WTC11 (cell line): ENCODE results near the gene KCNT1. TPM values are rescaled to one million over a fixed set of nuclear protein-coding genes. Genes with fewer than 3 reads are reported as not detected.

Experiments
- ATAC-seq: fragments of 200-7000 bp; cut with Tn5 transposase; 2 replicates; pipeline ENCODE4 v1.10.0; 2021; ENCODE audit warnings: mild to moderate bottlenecking, moderate library complexity
- CTCF ChIA-PET: fragments of 300-600 bp; sonication (Branson Sonifier 250); formaldehyde crosslinking; loops from one replicate; lab custom pipeline; 2021; ENCODE audit warnings: antibody characterized with exemption; lab: Charles Lee
- POLR2A ChIA-PET: fragments of 350-600 bp; sonication (Branson Sonifier 250); formaldehyde crosslinking; loops from one replicate; lab custom pipeline; 2021; ENCODE audit warnings: antibody characterized with exemption; lab: Charles Lee
- DNase-seq: peaks from one replicate; pipeline ENCODE4 v3.0.0; 2021; ENCODE audit warnings: low spot score
- H3K27ac Mint-ChIP-seq: 2 replicates; pipeline ENCODE4 v1.8.0; 2021; ENCODE audit warnings: mixed read lengths
- H3K27me3 Mint-ChIP-seq: 2 replicates; pipeline ENCODE4 v1.8.0; 2021; ENCODE audit warnings: low read depth, mild to moderate bottlenecking, moderate library complexity, mixed read lengths
- H3K36me3 Mint-ChIP-seq: 2 replicates; pipeline ENCODE4 v1.8.0; 2021; ENCODE audit warnings: mixed read lengths
- H3K4me1 Mint-ChIP-seq: 2 replicates; pipeline ENCODE4 v1.8.0; 2022; ENCODE audit warnings: mixed read lengths
- H3K4me3 Mint-ChIP-seq: 2 replicates; pipeline ENCODE4 v1.8.0; 2021; ENCODE audit warnings: mild to moderate bottlenecking, moderate library complexity, mixed read lengths
- H3K9me3 Mint-ChIP-seq: 2 replicates; pipeline ENCODE4 v1.8.0; 2021; ENCODE audit warnings: mixed read lengths
- ATF1 ChIP-seq: sonication (generic); formaldehyde crosslinking; IDR thresholded peaks from 2 replicates; pipeline ENCODE4 v1.8.1; 2023; ENCODE audit warnings: mild to moderate bottlenecking, moderate library complexity, missing genetic modification reagents
- CREB1 ChIP-seq: sonication (generic); formaldehyde crosslinking; IDR thresholded peaks from 2 replicates; pipeline ENCODE4 v1.8.0; 2023; ENCODE audit warnings: mild to moderate bottlenecking, missing genetic modification reagents
- GRHL2 ChIP-seq: fragments of 250-450 bp; sonication (Bioruptor Pico); IDR thresholded peaks from 2 replicates; pipeline ENCODE4 v1.8.0; 2022; ENCODE audit warnings: mild to moderate bottlenecking, moderate library complexity; ENCODE audit not compliant: insufficient replicate concordance, severe bottlenecking
- MYBL2 ChIP-seq: sonication (generic); formaldehyde crosslinking; IDR thresholded peaks from 2 replicates; pipeline ENCODE4 v1.8.1; 2023; ENCODE audit warnings: mild to moderate bottlenecking, moderate library complexity, missing genetic modification reagents
- OVOL2 ChIP-seq: fragments of 250-450 bp; sonication (Bioruptor Pico); IDR thresholded peaks from 2 replicates; pipeline ENCODE4 v1.9.0; 2021; ENCODE audit warnings: mild to moderate bottlenecking, borderline replicate concordance
- SMAD3 ChIP-seq: sonication (generic); formaldehyde crosslinking; IDR thresholded peaks from 2 replicates; pipeline ENCODE4 v1.8.0; 2022; ENCODE audit warnings: missing genetic modification reagents, mild to moderate bottlenecking, borderline replicate concordance
- TP53 ChIP-seq: sonication (generic); formaldehyde crosslinking; IDR thresholded peaks from 2 replicates; pipeline ENCODE4 v1.8.1; 2023; ENCODE audit warnings: mild to moderate bottlenecking, missing genetic modification reagents
- ZBTB21 ChIP-seq: sonication (generic); formaldehyde crosslinking; IDR thresholded peaks from 2 replicates; pipeline ENCODE4 v1.8.1; 2023; ENCODE audit warnings: mild to moderate bottlenecking, missing genetic modification reagents, borderline replicate concordance
- ZNF232 ChIP-seq: sonication (generic); formaldehyde crosslinking; IDR thresholded peaks from 2 replicates; pipeline ENCODE4 v1.8.0; 2022; ENCODE audit warnings: mild to moderate bottlenecking, missing genetic modification reagents
- ZNF423 ChIP-seq: fragments of 250-450 bp; sonication (Bioruptor Pico); IDR thresholded peaks from 2 replicates; pipeline ENCODE4 v2.1.2; 2022; ENCODE audit warnings: mild to moderate bottlenecking, moderate library complexity
- total RNA-seq: library from RNA; stranded (reverse); gene quantifications from 3 replicates; pipeline ENCODE4 v1.2.3, GENCODE V29; 2021
- TF ChIP-seq, protein P1 (sequence below): sonication (generic); formaldehyde crosslinking; IDR thresholded peaks from 2 replicates; pipeline ENCODE4 v1.8.1; 2023; ENCODE audit warnings: mild to moderate bottlenecking, missing genetic modification reagents, moderate library complexity
- TF ChIP-seq, protein P2 (sequence below): sonication (generic); formaldehyde crosslinking; IDR thresholded peaks from 2 replicates; pipeline ENCODE4 v1.8.0; 2022; ENCODE audit warnings: missing genetic modification reagents
- TF ChIP-seq, protein P3 (sequence below): sonication (generic); formaldehyde crosslinking; IDR thresholded peaks from 2 replicates; pipeline ENCODE4 v1.8.0; 2022; ENCODE audit warnings: mild to moderate bottlenecking, missing genetic modification reagents
- TF ChIP-seq, protein P4 (sequence below): sonication (generic); formaldehyde crosslinking; IDR thresholded peaks from 2 replicates; pipeline ENCODE4 v1.8.1; 2023; ENCODE audit warnings: mild to moderate bottlenecking, missing genetic modification reagents, borderline replicate concordance
- TF ChIP-seq, protein P5 (sequence below): sonication (generic); formaldehyde crosslinking; IDR thresholded peaks from 2 replicates; pipeline ENCODE4 v1.8.1; 2022; ENCODE audit warnings: low read depth, mild to moderate bottlenecking, moderate library complexity, missing genetic modification reagents, borderline replicate concordance
- TF ChIP-seq, protein P6 (sequence below): sonication (generic); formaldehyde crosslinking; IDR thresholded peaks from 2 replicates; pipeline ENCODE4 v1.8.1; 2023; ENCODE audit warnings: mild to moderate bottlenecking, missing genetic modification reagents, moderate library complexity
- TF ChIP-seq, protein P7 (sequence below): sonication (generic); formaldehyde crosslinking; conservative IDR thresholded peaks from 2 replicates; pipeline ENCODE4 v1.8.1; 2022; ENCODE audit warnings: mild to moderate bottlenecking, missing genetic modification reagents
- TF ChIP-seq, protein P8 (sequence below): sonication (generic); formaldehyde crosslinking; IDR thresholded peaks from 2 replicates; pipeline ENCODE4 v1.8.1; 2022; ENCODE audit warnings: low read depth, missing genetic modification reagents, borderline replicate concordance

KCNT1 gene
- total RNA-seq, 1 experiment from 2014 or later: 0.13 TPM

DNA sequence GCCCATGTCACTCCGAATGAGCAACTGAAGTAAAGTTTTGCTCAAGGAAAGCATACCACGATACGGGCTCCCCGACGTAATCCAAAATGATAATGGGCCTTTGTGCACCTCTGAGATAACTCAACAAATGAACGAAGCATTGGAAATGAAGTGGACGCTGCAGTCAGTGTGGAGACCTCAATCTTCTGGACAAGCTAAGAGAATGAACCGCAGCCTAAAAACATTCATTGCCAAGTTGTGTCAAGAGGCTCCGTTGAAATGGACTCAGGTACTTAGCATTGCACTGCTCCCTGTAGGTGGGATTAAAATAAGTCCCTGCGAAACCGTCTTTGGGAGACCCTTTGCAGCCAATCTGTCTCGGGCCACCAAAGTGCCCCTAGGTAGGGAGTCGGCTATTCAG lies 42.7 kb upstream of the KCNT1 start:
- H3K36me3 Mint-ChIP-seq: peaks cover 32% of the 10 kb centered on the region
- ChIA-PET CTCF (no interaction called here), POLR2A (no interaction called here)
- no peak for ATAC-seq
- no peaks in the 10 kb centered on the region; the same call in 1 of the 2 replicates for H3K27me3 Mint-ChIP-seq
- no peak for DNase-seq
- peaks cover 6% of the 10 kb centered on the region for H3K4me1 Mint-ChIP-seq
- TF ChIP-seq ZBTB21 (no peak), MYBL2 (no peak)
- H3K4me3 Mint-ChIP-seq: no peak overlapping the region
- no peak overlapping the region for H3K27ac Mint-ChIP-seq
- peaks cover 21% of the 10 kb centered on the region for H3K9me3 Mint-ChIP-seq

DNA sequence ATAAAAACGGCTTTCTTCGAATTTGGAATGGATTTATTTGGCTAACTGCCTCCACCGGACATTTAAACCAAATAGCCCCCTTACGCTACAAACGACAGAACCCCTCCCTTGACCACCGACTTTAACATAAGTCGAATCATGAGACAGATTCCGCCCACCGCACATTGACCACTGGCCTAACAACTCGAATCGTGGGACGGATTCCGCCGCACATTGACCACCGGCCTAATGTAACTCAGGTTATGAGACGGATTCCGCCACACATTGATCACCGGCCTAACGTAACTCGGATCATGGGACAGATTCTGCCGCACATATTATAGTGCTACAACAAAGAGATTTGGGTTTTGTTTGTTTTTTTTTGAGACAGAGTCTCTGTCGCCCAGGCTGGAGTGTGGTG lies 41.6 kb upstream of the KCNT1 start:
- Mint-ChIP-seq H3K27ac (no peak overlapping the region), H3K36me3 (peaks cover 22% of the 10 kb centered on the region), H3K4me3 (no peak overlapping the region), H3K27me3 (no peaks in the 10 kb centered on the region), H3K4me1 (peaks cover 6% of the 10 kb centered on the region), H3K9me3 (peaks cover 11% of the 10 kb centered on the region)
- ATAC-seq: no peak
- TF ChIP-seq, protein P1, sequence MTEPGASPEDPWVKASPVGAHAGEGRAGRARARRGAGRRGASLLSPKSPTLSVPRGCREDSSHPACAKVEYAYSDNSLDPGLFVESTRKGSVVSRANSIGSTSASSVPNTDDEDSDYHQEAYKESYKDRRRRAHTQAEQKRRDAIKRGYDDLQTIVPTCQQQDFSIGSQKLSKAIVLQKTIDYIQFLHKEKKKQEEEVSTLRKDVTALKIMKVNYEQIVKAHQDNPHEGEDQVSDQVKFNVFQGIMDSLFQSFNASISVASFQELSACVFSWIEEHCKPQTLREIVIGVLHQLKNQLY (CRISPR knock-in tag): no peak
- TF ChIP-seq SMAD3 (CRISPR knock-in tag): no peak
- no peak for TF ChIP-seq OVOL2
- no peak for TF ChIP-seq ZNF423 (CRISPR knock-in tag)
- no peak for TF ChIP-seq GRHL2 (CRISPR knock-in tag)
- TF ChIP-seq, protein P2, sequence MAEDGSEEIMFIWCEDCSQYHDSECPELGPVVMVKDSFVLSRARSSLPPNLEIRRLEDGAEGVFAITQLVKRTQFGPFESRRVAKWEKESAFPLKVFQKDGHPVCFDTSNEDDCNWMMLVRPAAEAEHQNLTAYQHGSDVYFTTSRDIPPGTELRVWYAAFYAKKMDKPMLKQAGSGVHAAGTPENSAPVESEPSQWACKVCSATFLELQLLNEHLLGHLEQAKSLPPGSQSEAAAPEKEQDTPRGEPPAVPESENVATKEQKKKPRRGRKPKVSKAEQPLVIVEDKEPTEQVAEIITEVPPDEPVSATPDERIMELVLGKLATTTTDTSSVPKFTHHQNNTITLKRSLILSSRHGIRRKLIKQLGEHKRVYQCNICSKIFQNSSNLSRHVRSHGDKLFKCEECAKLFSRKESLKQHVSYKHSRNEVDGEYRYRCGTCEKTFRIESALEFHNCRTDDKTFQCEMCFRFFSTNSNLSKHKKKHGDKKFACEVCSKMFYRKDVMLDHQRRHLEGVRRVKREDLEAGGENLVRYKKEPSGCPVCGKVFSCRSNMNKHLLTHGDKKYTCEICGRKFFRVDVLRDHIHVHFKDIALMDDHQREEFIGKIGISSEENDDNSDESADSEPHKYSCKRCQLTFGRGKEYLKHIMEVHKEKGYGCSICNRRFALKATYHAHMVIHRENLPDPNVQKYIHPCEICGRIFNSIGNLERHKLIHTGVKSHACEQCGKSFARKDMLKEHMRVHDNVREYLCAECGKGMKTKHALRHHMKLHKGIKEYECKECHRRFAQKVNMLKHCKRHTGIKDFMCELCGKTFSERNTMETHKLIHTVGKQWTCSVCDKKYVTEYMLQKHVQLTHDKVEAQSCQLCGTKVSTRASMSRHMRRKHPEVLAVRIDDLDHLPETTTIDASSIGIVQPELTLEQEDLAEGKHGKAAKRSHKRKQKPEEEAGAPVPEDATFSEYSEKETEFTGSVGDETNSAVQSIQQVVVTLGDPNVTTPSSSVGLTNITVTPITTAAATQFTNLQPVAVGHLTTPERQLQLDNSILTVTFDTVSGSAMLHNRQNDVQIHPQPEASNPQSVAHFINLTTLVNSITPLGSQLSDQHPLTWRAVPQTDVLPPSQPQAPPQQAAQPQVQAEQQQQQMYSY: no peak
- TF ChIP-seq ATF1: no peak
- TF ChIP-seq, protein P3, sequence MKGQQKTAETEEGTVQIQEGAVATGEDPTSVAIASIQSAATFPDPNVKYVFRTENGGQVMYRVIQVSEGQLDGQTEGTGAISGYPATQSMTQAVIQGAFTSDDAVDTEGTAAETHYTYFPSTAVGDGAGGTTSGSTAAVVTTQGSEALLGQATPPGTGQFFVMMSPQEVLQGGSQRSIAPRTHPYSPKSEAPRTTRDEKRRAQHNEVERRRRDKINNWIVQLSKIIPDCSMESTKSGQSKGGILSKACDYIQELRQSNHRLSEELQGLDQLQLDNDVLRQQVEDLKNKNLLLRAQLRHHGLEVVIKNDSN (CRISPR knock-in tag): no peak
- TF ChIP-seq, protein P4, sequence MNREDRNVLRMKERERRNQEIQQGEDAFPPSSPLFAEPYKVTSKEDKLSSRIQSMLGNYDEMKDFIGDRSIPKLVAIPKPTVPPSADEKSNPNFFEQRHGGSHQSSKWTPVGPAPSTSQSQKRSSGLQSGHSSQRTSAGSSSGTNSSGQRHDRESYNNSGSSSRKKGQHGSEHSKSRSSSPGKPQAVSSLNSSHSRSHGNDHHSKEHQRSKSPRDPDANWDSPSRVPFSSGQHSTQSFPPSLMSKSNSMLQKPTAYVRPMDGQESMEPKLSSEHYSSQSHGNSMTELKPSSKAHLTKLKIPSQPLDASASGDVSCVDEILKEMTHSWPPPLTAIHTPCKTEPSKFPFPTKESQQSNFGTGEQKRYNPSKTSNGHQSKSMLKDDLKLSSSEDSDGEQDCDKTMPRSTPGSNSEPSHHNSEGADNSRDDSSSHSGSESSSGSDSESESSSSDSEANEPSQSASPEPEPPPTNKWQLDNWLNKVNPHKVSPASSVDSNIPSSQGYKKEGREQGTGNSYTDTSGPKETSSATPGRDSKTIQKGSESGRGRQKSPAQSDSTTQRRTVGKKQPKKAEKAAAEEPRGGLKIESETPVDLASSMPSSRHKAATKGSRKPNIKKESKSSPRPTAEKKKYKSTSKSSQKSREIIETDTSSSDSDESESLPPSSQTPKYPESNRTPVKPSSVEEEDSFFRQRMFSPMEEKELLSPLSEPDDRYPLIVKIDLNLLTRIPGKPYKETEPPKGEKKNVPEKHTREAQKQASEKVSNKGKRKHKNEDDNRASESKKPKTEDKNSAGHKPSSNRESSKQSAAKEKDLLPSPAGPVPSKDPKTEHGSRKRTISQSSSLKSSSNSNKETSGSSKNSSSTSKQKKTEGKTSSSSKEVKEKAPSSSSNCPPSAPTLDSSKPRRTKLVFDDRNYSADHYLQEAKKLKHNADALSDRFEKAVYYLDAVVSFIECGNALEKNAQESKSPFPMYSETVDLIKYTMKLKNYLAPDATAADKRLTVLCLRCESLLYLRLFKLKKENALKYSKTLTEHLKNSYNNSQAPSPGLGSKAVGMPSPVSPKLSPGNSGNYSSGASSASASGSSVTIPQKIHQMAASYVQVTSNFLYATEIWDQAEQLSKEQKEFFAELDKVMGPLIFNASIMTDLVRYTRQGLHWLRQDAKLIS: no peak
- TF ChIP-seq CREB1: no peak
- TF ChIP-seq, protein P5, sequence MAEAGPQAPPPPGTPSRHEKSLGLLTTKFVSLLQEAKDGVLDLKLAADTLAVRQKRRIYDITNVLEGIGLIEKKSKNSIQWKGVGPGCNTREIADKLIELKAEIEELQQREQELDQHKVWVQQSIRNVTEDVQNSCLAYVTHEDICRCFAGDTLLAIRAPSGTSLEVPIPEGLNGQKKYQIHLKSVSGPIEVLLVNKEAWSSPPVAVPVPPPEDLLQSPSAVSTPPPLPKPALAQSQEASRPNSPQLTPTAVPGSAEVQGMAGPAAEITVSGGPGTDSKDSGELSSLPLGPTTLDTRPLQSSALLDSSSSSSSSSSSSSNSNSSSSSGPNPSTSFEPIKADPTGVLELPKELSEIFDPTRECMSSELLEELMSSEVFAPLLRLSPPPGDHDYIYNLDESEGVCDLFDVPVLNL (CRISPR knock-in tag): no peak
- TF ChIP-seq TP53 (CRISPR knock-in tag): no peak
- TF ChIP-seq, protein P6, sequence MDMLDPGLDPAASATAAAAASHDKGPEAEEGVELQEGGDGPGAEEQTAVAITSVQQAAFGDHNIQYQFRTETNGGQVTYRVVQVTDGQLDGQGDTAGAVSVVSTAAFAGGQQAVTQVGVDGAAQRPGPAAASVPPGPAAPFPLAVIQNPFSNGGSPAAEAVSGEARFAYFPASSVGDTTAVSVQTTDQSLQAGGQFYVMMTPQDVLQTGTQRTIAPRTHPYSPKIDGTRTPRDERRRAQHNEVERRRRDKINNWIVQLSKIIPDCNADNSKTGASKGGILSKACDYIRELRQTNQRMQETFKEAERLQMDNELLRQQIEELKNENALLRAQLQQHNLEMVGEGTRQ: no peak
- no peak for TF ChIP-seq ZNF232
- TF ChIP-seq, protein P7, sequence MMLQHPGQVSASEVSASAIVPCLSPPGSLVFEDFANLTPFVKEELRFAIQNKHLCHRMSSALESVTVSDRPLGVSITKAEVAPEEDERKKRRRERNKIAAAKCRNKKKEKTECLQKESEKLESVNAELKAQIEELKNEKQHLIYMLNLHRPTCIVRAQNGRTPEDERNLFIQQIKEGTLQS (CRISPR knock-in tag): no peak
- TF ChIP-seq, protein P8, sequence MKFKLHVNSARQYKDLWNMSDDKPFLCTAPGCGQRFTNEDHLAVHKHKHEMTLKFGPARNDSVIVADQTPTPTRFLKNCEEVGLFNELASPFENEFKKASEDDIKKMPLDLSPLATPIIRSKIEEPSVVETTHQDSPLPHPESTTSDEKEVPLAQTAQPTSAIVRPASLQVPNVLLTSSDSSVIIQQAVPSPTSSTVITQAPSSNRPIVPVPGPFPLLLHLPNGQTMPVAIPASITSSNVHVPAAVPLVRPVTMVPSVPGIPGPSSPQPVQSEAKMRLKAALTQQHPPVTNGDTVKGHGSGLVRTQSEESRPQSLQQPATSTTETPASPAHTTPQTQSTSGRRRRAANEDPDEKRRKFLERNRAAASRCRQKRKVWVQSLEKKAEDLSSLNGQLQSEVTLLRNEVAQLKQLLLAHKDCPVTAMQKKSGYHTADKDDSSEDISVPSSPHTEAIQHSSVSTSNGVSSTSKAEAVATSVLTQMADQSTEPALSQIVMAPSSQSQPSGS (CRISPR knock-in tag): no peak
- ChIA-PET CTCF (no interaction called here), POLR2A (no interaction called here)
- DNase-seq: no peak
